Hepatocyte (in vitro differentiated cells): ENCODE measurements around the gene MUCL3. TPM values are rescaled to one million over a fixed set of nuclear protein-coding genes. Genes with fewer than 3 reads are reported as not detected.

ENCODE experiments used
- DNase-seq: peaks from one replicate; pipeline ENCODE4 v3.0.0-alpha.2; 2016; ENCODE audit warnings: low spot score
- H2AFZ ChIP-seq: fragments of 200-600 bp; sonication (generic); 2 replicates; pipeline ENCODE4 v1.6.0; 2016; ENCODE audit warnings: antibody characterized with exemption, mild to moderate bottlenecking
- H3K27ac ChIP-seq: fragments of 200-600 bp; sonication (generic); 2 replicates; pipeline ENCODE4 v1.5.1; 2016; ENCODE audit warnings: mild to moderate bottlenecking
- H3K27me3 ChIP-seq: fragments of 200-600 bp; sonication (generic); 2 replicates; pipeline ENCODE4 v1.6.1; 2016
- H3K36me3 ChIP-seq: fragments of 200-600 bp; sonication (generic); replicated peaks from 2 replicates; pipeline ENCODE4 v1.5.1; 2016; ENCODE audit warnings: low read depth; ENCODE audit not compliant: insufficient read depth
- H3K4me1 ChIP-seq: fragments of 200-600 bp; sonication (generic); 2 replicates; pipeline ENCODE4 v1.5.1; 2016; ENCODE audit warnings: mild to moderate bottlenecking, moderate library complexity; ENCODE audit not compliant: insufficient read depth
- H3K4me2 ChIP-seq: fragments of 200-600 bp; sonication (generic); 2 replicates; pipeline ENCODE4 v1.6.0; 2016
- H3K4me3 ChIP-seq: fragments of 200-600 bp; sonication (generic); 2 replicates; pipeline ENCODE4 v1.5.1; 2016; ENCODE audit warnings: mild to moderate bottlenecking
- H3K79me2 ChIP-seq: fragments of 200-600 bp; sonication (generic); 2 replicates; pipeline ENCODE4 v1.6.0; 2017; ENCODE audit warnings: mild to moderate bottlenecking
- H3K9me2 ChIP-seq: fragments of 200-600 bp; sonication (generic); replicated peaks from 2 replicates; pipeline ENCODE4 v1.6.0; 2017; ENCODE audit warnings: mild to moderate bottlenecking; ENCODE audit not compliant: insufficient read depth
- H3K9me3 ChIP-seq: fragments of 200-600 bp; sonication (generic); 2 replicates; pipeline ENCODE4 v1.5.1; 2016; ENCODE audit warnings: low read depth, mild to moderate bottlenecking
- H4K20me1 ChIP-seq: fragments of 200-600 bp; sonication (generic); 2 replicates; pipeline ENCODE4 v1.6.0; 2016; ENCODE audit warnings: mild to moderate bottlenecking; ENCODE audit not compliant: insufficient read depth, poor library complexity, severe bottlenecking
- EZH2 ChIP-seq: fragments of 200-600 bp; sonication (generic); IDR thresholded peaks from 2 replicates; pipeline ENCODE4 v1.6.1; 2016; ENCODE audit warnings: antibody characterized with exemption, mild to moderate bottlenecking, borderline replicate concordance
- EZH2phosphoT487 ChIP-seq: fragments of 200-600 bp; sonication (generic); IDR thresholded peaks from one replicate; pipeline ENCODE4 v1.6.1; 2018; ENCODE audit warnings: antibody characterized with exemption, mild to moderate bottlenecking, low read depth, moderate library complexity; ENCODE audit not compliant: unreplicated experiment, severe bottlenecking
- WGBS: methylation state at CpG from one replicate; pipeline ENCODE4 v1.1.6; 2016; ENCODE audit warnings: low lambda C conversion rate; ENCODE audit errors: missing lambda C conversion rate; 5-methylcytosine and 5-hydroxymethylcytosine counted together
- polyA plus RNA-seq: library from polyadenylated mRNA; unstranded; fragments of >200 nt; fragmentation: Nextera tagmentation; extraction: Ambion mirVana; gene quantifications from 2 replicates; pipeline ENCODE4 v1.2.1, GENCODE V29; 2016
- total RNA-seq: library from RNA; depleted of rRNA; stranded (reverse); fragments of >200 nt; gene quantifications from 2 replicates; pipeline ENCODE4 v1.2.3, GENCODE V29; 2014
- TF ChIP-seq, protein P1 (sequence below): fragments of 200-600 bp; sonication (generic); IDR thresholded peaks from 2 replicates; pipeline ENCODE4 v1.5.1; 2016; ENCODE audit warnings: antibody characterized with exemption, mild to moderate bottlenecking; ENCODE audit not compliant: poor library complexity

The MUCL3 gene
- total and polyA plus RNA-seq, 2 experiments from 2014 or later, result 0.11 to 0.13 TPM

DNA sequence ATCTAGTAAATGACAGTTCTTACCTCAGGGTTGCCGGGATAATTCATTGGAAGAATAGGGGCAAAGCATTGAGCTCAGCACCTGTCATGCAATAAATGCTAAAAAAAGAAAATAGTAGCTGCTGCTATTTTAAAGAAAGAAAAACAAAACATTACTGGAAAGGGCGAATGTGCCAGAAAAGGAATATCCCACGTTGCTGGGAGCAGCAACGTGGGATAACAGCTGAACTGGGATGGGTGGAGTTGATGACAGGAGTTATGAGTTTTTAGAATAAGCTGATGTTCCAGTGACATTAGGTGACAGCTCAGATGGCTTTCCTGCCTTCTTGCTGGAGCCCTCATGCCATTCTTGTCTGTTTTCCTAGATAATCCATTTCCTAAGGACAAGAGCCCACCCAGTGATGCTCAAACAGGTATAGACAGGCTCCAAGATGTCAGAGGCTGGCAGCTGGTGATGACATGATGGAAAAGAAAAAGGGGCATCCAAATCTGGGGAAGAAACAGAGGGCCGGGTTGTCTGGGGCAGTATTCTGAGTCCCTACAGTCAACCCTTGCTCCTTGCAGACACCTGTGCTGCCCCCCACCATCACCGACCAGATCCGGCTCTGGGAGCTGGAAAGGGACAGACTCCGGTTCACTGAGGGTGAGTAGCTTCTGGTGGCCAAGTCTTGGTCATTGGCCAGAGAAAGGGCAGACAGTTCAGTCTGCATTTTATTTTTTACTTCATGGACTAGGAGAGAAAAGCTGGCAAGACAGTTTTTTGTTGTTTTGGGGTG, 27.8 kb upstream of the MUCL3 start:
- Histone ChIP-seq H3K79me2 (peaks cover 13% of the 10 kb centered on the region), H3K9me3 (no peaks in the 10 kb centered on the region), H3K4me1 (peaks cover 19% of the 10 kb centered on the region), H3K9me2 (no peaks in the 10 kb centered on the region), H2AFZ (peak overlapping the region; percentile 44), H3K4me2 (peak overlapping the region; percentile 84), H3K36me3 (no peaks in the 10 kb centered on the region), H3K27me3 (no peaks in the 10 kb centered on the region), H3K4me3 (no peak overlapping the region), H3K27ac (peak overlapping the region; percentile 82), H4K20me1 (no peaks in the 10 kb centered on the region)
- no peak for DNase-seq
- TF ChIP-seq EZH2 (no peak), EZH2phosphoT487 (no peak)
- TF ChIP-seq, protein P1, sequence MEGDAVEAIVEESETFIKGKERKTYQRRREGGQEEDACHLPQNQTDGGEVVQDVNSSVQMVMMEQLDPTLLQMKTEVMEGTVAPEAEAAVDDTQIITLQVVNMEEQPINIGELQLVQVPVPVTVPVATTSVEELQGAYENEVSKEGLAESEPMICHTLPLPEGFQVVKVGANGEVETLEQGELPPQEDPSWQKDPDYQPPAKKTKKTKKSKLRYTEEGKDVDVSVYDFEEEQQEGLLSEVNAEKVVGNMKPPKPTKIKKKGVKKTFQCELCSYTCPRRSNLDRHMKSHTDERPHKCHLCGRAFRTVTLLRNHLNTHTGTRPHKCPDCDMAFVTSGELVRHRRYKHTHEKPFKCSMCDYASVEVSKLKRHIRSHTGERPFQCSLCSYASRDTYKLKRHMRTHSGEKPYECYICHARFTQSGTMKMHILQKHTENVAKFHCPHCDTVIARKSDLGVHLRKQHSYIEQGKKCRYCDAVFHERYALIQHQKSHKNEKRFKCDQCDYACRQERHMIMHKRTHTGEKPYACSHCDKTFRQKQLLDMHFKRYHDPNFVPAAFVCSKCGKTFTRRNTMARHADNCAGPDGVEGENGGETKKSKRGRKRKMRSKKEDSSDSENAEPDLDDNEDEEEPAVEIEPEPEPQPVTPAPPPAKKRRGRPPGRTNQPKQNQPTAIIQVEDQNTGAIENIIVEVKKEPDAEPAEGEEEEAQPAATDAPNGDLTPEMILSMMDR, result no peak
- 91% methylated on average over 8 of the region's 8 CpGs for WGBS

DNA sequence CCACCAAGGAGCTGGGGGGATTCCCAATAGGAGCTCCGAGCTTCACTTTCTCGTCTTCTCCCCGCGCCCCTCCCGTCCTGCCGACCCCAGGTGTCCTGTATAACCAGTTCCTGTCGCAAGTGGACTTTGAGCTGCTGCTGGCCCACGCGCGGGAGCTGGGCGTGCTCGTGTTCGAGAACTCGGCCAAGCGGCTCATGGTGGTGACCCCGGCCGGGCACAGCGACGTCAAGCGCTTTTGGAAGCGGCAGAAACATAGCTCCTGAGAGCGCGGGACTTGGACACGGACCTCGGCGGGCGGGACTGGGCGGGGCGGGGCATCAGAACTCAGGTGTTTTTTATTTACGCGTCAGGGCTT, 27.1 kb upstream of the MUCL3 start:
- no peaks in the 10 kb centered on the region for H4K20me1 ChIP-seq
- peak overlapping the region; percentile 84 for H3K4me2 ChIP-seq
- H3K9me2 ChIP-seq, result no peaks in the 10 kb centered on the region
- peaks cover 18% of the 10 kb centered on the region for H3K4me1 ChIP-seq
- H3K27ac ChIP-seq, result peak overlapping the region; percentile 82
- H3K36me3 ChIP-seq, result no peaks in the 10 kb centered on the region
- DNase-seq, result no peak
- WGBS, result 9% methylated on average over 31 of the region's 31 CpGs
- no peaks in the 10 kb centered on the region for H3K27me3 ChIP-seq
- peaks cover 9% of the 10 kb centered on the region for H3K79me2 ChIP-seq
- TF ChIP-seq EZH2phosphoT487 (no peak), EZH2 (no peak)
- TF ChIP-seq, protein P1, result no peak
- no peaks in the 10 kb centered on the region for H3K9me3 ChIP-seq
- H3K4me3 ChIP-seq, result no peak overlapping the region
- H2AFZ ChIP-seq, result peak overlapping the region; percentile 44

DNA sequence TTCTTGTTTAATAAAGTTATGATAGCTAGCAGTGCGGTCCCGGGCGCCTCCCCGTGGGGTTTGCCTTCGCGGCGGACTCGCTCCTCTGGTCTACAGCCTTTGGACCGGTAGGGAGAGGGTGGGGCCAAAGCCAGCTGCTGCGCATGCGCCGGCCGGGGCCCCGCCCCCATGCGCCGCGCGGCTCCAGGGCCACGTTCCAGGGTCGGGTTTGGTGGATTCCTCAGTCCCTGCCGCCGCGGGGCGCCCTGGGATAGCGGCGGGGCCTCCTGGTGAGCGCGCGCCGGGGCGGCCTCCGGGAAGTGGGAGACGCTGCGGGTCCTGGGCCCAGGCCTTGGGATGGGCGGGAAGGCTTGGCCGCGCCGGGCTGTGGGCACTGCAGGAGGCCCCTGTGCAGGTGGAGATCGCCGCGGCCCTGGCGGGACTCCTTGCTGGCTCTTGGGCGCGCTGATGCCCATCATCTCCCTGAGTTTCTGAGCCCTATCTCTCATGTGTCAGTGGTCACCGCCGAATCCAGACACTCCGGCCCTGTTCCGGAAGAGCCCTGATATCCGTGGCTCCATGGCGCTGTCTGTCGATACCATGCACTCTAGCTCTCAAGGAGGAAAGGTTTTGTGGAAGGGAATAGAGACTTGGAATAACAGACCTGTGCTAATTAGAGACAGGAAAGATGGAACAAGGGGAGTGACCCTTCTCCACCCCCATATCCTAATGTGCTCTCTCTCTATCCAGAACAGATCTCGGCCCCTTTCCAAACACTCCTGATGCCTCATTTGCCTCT, 26.5 kb upstream of the MUCL3 start, which contains the start of gene VARS2:
VARS2 (plus strand) TSS at position 163 of the 778 bp plus-strand sequence; CDS start at position 762, 599 bp downstream.
- H3K9me2 ChIP-seq, result no peaks in the 10 kb centered on the region
- H3K4me1 ChIP-seq, result peaks cover 14% of the 10 kb centered on the region
- H3K79me2 ChIP-seq, result peaks cover 4% of the 10 kb centered on the region
- peak within 1 kb of the TSS; percentile 90 for H3K27ac ChIP-seq
- H3K4me2 ChIP-seq, result peak within 1 kb of the TSS; percentile 84
- WGBS, result 5% methylated on average over 39 of the region's 52 CpGs
- TF ChIP-seq EZH2phosphoT487, result no peak
- TF ChIP-seq, protein P1, result peak; percentile 39
- H2AFZ ChIP-seq, result peak within 1 kb of the TSS; percentile 75
- H3K27me3 ChIP-seq, result no peaks in the 10 kb centered on the region
- H3K36me3 ChIP-seq, result no peaks in the 10 kb centered on the region
- no peaks in the 10 kb centered on the region for H4K20me1 ChIP-seq
- no peaks in the 10 kb centered on the region for H3K9me3 ChIP-seq
- H3K4me3 ChIP-seq, result peak within 1 kb of the TSS; percentile 16
- DNase-seq, result peak; percentile 97
